K562 (cell line): ENCODE measurements around the gene UBA52. TPM values are rescaled to one million over a fixed set of nuclear protein-coding genes. Genes with fewer than 3 reads are reported as not detected.

Source experiments
- ATAC-seq: fragments of 200-7000 bp; cut with Tn5 transposase; 3 replicates; pipeline ENCODE4 v1.9.1; 2020; ENCODE audit warnings: moderate library complexity
- BruUV-seq: library from RNA; stranded (reverse); fragments of 400-500 nt; replicated peaks from 2 replicates; lab custom pipeline; 2021; lab: Mats Ljungman, UMichigan
- CTCF ChIA-PET: fragments of 300-600 bp; formaldehyde crosslinking; extraction: SDS; loops from one replicate; lab custom pipeline; 2021; ENCODE audit warnings: low intra/inter-chr PET ratio; lab: Yijun Ruan, JAX
- POLR2A ChIA-PET: fragments of 300-600, 350-650 bp; sonication (Branson Sonifier 250); formaldehyde crosslinking; extraction: SDS; loops from one replicate; lab custom pipeline; 2021; ENCODE audit warnings: antibody characterized with exemption, inconsistent platforms; lab: Yijun Ruan, JAX
- DNase-seq, 4 experiments: peaks; one replicate each; pipeline versions ENCODE4 v3.0.0 to v3.0.0-alpha.2; 2011 to 2018; ENCODE audit warnings: low spot score in 3 of 4, mixed read lengths in 3 of 4; ENCODE audit errors: extremely low read depth in 1 of 4
- FAIRE-seq: peaks from 2 replicates; lab custom pipeline; 2011; peaks lifted over from hg19 to GRCh38; lab: Jason Lieb, UNC
- H2AFZ ChIP-seq: 2 replicates; pipeline ENCODE4 v1.6.0; 2011; ENCODE audit warnings: low read depth, low read length, control low read depth, inconsistent platforms
- H3K27ac ChIP-seq: fragments of 200-600 bp; 3 replicates; pipeline ENCODE4 v1.8.0; 2011; ENCODE audit warnings: low read depth, mild to moderate bottlenecking, control low read depth, inconsistent platforms, low read length, moderate library complexity, mixed read lengths; ENCODE audit errors: extremely low read depth
- H3K27me3 ChIP-seq, 2 experiments: fragments of 300-600 bp in 1 of 2; 2 replicates in 1 of 2; 3 replicates in 1 of 2; pipeline versions ENCODE4 v1.6.0 to v1.8.0; 2011; ENCODE audit warnings: inconsistent platforms in 2 of 2, low read length in 2 of 2, mild to moderate bottlenecking in 1 of 2, mixed read lengths in 1 of 2, moderate library complexity in 1 of 2; ENCODE audit not compliant: control insufficient read depth in 2 of 2, insufficient read depth in 2 of 2
- H3K36me3 ChIP-seq: fragments of 300-600 bp; 3 replicates; pipeline ENCODE4 v1.8.0; 2011; ENCODE audit warnings: mild to moderate bottlenecking, low read length, inconsistent platforms; ENCODE audit not compliant: control insufficient read depth, insufficient read depth
- H3K4me1 ChIP-seq, 2 experiments: fragments of 200-600 bp in 1 of 2; replicated peaks in 1 of 2; 2 replicates in 1 of 2; 3 replicates in 1 of 2; pipeline versions ENCODE4 v1.5.1 to v1.8.0; 2011; ENCODE audit warnings: inconsistent platforms in 2 of 2, low read length in 2 of 2, mild to moderate bottlenecking in 1 of 2, mixed read lengths in 1 of 2, moderate library complexity in 1 of 2; ENCODE audit not compliant: control insufficient read depth in 2 of 2, insufficient read depth in 2 of 2
- H3K4me2 ChIP-seq: 2 replicates; pipeline ENCODE4 v1.6.1; 2011; ENCODE audit warnings: low read length, control low read depth, inconsistent platforms, mixed read lengths; ENCODE audit not compliant: insufficient read depth
- H3K4me3 ChIP-seq: fragments of 200-600 bp; sonication (generic), shearing (Covaris generic); 2 replicates; pipeline ENCODE4 v1.5.1; 2016; ENCODE audit warnings: control low read depth, inconsistent platforms
- H3K79me2 ChIP-seq: fragments of 200-600 bp; 3 replicates; pipeline ENCODE4 v1.8.0; 2011; ENCODE audit warnings: low read length, inconsistent platforms; ENCODE audit not compliant: control insufficient read depth, insufficient read depth
- H3K9ac ChIP-seq, 2 experiments: 2 replicates each; pipeline versions ENCODE4 v1.6.0 to v1.6.1; 2011; ENCODE audit warnings: low read depth in 2 of 2, low read length in 2 of 2, control low read depth in 1 of 2, inconsistent platforms in 1 of 2, mild to moderate bottlenecking in 1 of 2, mixed read lengths in 1 of 2; ENCODE audit not compliant: insufficient read depth in 1 of 2
- H3K9me1 ChIP-seq: one replicate; pipeline ENCODE4 v1.6.0; 2011; ENCODE audit warnings: inconsistent platforms, mild to moderate bottlenecking, low read length, moderate library complexity; ENCODE audit not compliant: control insufficient read depth, insufficient read depth
- H3K9me3 ChIP-seq: replicated peaks from 2 replicates; pipeline ENCODE4 v1.5.1; 2011; ENCODE audit warnings: low read depth, low read length, inconsistent platforms; ENCODE audit not compliant: control insufficient read depth, insufficient read depth
- H4K20me1 ChIP-seq: replicated peaks from 2 replicates; pipeline ENCODE4 v1.6.1; 2011; ENCODE audit warnings: low read length, inconsistent platforms, mixed read lengths; ENCODE audit not compliant: control insufficient read depth, insufficient read depth
- CCAR2 ChIP-seq: fragments of 200-400 bp; formaldehyde crosslinking; IDR thresholded peaks from 2 replicates; pipeline ENCODE4 v1.6.1; 2017; ENCODE audit warnings: mild to moderate bottlenecking, low read depth, low read length
- NFE2 ChIP-seq: IDR thresholded peaks from 2 replicates; pipeline ENCODE4 v1.6.1; 2014; ENCODE audit warnings: antibody characterized with exemption, low read depth
- ZNF512 ChIP-seq: IDR thresholded peaks from 2 replicates; pipeline ENCODE4 v1.6.1; 2016; ENCODE audit warnings: missing genetic modification characterization, missing compliant biosample characterization
- WGBS: fragments of 100-300 bp; shearing (Covaris generic); methylation state at CpG from one replicate; pipeline ENCODE4 v1.1.6; 2016; ENCODE audit warnings: low coverage, mixed read lengths; ENCODE audit not compliant: insufficient coverage; ENCODE audit errors: missing lambda C conversion rate; 5-methylcytosine and 5-hydroxymethylcytosine counted together
- in situ Hi-C: fragments of 300-500 bp; cut with MboI; formaldehyde crosslinking; loops from 4 replicates; pipeline ENCODE4 v1.15.0; 2018; ENCODE audit warnings: inconsistent platforms, mixed read lengths
- intact Hi-C: fragments of 100-400 bp; cut with micrococcal nuclease; formaldehyde crosslinking; loops from 2 replicates; pipeline ENCODE4 v1.14.2; 2022
- polyA plus RNA-seq, 8 experiments: library from polyadenylated mRNA; depleted of rRNA in 4 of 8; stranded (reverse) in 5 of 8; unstranded in 3 of 8; fragments of >200 nt; fragmentation: Nextera tagmentation in 2 of 8; fragmentation: Illumina TruSeq in 1 of 8; extraction: Ambion mirVana in 2 of 8; extraction: Trizol in 1 of 8; gene quantifications; 2 replicates each; pipeline versions ENCODE4 v1.2.1 to v1.2.3, GENCODE V29; 2011 to 2014; ENCODE audit warnings: inconsistent platforms in 1 of 8, missing spikeins in 1 of 8
- total RNA-seq, 7 experiments: library from RNA; depleted of rRNA in 6 of 7; stranded (reverse); fragments of >200 nt in 6 of 7; fragmentation: Illumina TruSeq in 2 of 7; extraction: Trizol in 2 of 7; gene quantifications; 2 replicates each; pipeline versions ENCODE4 v1.2.1 to v1.2.3, GENCODE V29; 2011 to 2021; ENCODE audit warnings: low replicate concordance in 1 of 7

Gene UBA52
- total and polyA plus RNA-seq, 9 of the 15 experiments (the other 6 are each of a cell fraction or from before 2014, with no cell fraction given) = 1,110 to 2,751 (median 1,733) TPM

DNA sequence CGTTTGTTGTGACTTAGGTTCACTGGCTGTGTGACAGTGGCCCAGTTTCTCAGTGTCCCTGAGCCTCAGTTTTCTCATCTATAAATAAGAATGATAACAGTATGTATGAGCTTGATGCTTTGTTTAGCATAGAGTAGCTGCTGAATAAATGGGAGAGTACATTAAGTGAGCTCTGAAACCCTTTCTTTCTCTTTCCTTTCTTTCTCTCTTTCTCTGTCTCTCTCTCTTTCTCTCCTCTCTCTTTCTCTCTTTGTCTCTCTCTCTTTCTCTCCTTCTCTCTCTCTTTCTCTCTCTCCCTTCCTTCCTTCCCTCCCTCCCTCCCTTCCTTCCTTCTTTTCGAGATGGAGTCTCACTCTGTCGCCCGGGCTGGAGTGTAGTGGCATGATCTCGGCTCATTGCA is 12.0 kb upstream of the UBA52 start:
- H3K27ac ChIP-seq = no peak overlapping the region
- no peaks in the 10 kb centered on the region for H4K20me1 ChIP-seq
- H2AFZ ChIP-seq = no peak overlapping the region
- no peak overlapping the region; the same call in 1 of the 2 replicates for H3K4me2 ChIP-seq
- peaks cover 44% of the 10 kb centered on the region for H3K79me2 ChIP-seq
- no peak for ATAC-seq
- H3K9me1 ChIP-seq = no peaks in the 10 kb centered on the region
- H3K9me3 ChIP-seq = no peaks in the 10 kb centered on the region
- peaks cover 48% of the 10 kb centered on the region; the same call in 2 of the 3 replicates for H3K36me3 ChIP-seq
- no peak for TF ChIP-seq CCAR2
- TF ChIP-seq ZNF512 = 0 out of 2 replicates have a peak, but pooled peaks have one; percentile 47
- no peak for TF ChIP-seq NFE2
- TF ChIP-seq, all 486 proteins: peak for 1
- intact Hi-C loops (loop anchor here (5.0 kb wide), 1 partner anchor 37 kb away; the partner anchor contains the start of gene ELL), in situ Hi-C loops (no loop called here)
- Histone ChIP-seq H3K9ac (no peak overlapping the region), H3K4me1 (peaks cover 8 to 18% of the 10 kb centered on the region in 2 experiments; a peak in 4 of 5 replicates), H3K4me3 (no peak overlapping the region), H3K27me3 (no peaks in the 10 kb centered on the region)
- DNase-seq (no peak), FAIRE-seq (no peak)
- BruUV-seq = no TSS peak
- 35% methylated on average over 5 of the region's 5 CpGs for WGBS
- CTCF ChIA-PET = no interaction called here
- POLR2A ChIA-PET = interaction anchor here (1.1 to 4.7 kb wide), 3 partner anchors 8 to 40 kb away, joined by 3 to 49 read pairs (median 3); partner anchors contain the start of gene UBA52
